Left kidney (tissue), 2 donors: ENCODE results near the gene KATNB1. TPM values are rescaled to one million over a fixed set of nuclear protein-coding genes. Genes with fewer than 3 reads are reported as not detected.
"Not testable (repeated sequence)": the region's sequence is repeated elsewhere in the genome, so short reads cannot be mapped to it uniquely, and the experiment has no call there.

Experiments
- DNase-seq: peaks from one replicate; pipeline ENCODE4 v3.0.0-alpha.2; 2013
- polyA plus RNA-seq: library from polyadenylated mRNA; unstranded; fragments of 120-200 nt; gene quantifications from one replicate; pipeline ENCODE4 v1.2.1, GENCODE V29; 2013; ENCODE audit not compliant: insufficient read length

KATNB1 gene
- polyA plus RNA-seq, 1 donor, result 21.3 TPM

- no peak for DNase-seq
These were observed 34.6 kb upstream of the KATNB1 start for GRCh38 chr16:57700781-57701551.

DNA sequence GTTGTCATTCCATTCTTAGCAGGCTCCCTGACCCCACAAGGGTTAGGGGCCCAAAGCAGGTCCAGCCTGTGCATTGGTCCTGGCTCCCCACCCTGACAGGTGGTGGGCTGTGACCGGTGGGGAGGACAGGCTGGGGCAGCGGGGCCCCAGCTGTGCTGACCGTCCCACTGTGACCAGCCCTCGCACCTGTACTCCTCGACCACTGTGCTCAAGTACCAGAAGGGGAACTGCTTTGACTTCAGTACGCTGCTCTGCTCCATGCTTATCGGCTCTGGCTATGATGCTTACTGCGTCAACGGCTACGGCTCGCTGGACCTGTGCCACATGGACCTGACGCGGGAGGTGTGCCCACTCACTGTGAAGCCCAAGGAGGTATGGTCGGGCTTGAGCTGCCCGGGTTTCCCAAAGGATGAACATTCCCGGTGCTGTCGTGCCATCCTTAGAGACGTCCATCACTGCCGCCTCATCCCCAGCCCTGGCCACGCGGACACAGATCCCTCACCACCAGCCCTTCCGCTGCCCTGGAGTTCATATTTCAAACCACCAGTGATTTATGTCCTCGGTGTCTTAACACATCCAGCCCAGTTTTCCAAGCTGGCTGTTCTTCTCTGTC lies 33.7 kb upstream of the KATNB1 start:
- no peak for DNase-seq

DNA sequence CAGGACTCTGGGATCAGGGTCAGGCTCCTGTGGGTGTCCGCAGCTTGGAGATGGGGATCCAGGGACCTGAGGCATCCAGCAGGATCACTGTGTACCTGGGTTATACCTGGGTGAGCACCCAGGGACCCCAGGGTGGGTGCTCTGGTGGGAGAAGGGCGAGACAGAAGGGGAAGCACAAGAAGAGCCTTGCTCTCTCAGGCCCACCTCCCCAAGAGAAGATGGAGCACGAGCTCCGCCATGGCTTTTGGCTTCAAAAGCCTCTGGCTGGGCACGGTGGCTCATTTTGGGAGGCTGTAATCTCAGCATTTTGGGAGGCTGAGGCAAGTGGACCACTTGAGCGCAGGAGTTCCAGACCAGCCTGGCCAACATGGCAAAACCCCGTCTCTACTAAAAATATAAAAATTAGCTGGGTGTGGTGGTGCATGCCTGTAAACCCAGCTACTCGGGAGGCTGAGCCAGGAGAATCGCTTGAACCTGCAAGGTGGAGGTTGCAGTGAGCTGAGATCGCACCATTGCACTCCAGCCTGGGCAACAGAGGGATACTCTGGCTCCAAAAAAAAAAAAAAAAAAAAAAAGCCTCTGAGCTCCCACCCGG lies 32.1 kb upstream of the KATNB1 start:
- no peak for DNase-seq

DNA sequence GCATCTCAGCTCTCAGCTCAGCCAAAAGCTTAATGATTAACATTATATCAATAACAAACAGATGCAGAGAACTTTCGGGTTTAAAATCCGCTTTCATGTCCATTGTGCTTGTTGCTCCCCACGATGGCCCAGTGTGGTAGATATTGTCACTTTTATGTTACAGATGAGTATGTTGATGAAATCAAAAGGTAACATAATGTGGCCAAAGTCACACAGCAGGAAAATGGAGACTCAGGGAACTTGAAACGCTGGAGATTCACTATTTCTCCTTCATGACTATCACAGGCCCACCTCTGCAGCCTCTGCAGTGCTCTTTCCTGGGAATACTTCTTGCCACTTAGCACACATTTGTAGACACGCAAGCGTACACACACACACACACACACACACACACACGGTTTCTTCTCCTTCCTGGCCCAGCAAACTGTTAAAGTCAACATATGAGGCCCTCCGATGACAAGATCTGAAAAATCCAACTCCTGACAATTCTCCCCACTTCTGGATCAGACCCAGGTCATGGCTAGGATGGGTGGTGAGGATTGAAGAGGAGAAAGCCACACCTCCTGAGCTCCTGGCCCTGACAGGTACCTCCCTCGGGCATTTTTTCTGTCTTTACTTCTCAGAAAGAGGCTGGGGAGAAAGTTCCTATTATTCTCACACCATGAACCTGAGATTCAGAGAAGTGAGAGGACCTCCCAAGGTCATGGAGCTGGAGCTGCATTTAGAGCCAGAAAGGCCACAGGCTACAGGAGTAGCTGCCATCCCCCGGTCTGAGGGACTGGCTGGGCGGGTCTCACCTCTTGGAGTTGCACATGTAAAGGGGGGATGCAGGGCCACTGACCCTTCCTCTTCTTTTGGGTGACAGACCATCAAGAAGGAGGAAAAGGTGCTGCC lies 31.3 kb upstream of the KATNB1 start:
- no peak for DNase-seq

GRCh38 chr16:57704905-57705852 lies 30.4 kb upstream of the KATNB1 start:
- no peak for DNase-seq

DNA sequence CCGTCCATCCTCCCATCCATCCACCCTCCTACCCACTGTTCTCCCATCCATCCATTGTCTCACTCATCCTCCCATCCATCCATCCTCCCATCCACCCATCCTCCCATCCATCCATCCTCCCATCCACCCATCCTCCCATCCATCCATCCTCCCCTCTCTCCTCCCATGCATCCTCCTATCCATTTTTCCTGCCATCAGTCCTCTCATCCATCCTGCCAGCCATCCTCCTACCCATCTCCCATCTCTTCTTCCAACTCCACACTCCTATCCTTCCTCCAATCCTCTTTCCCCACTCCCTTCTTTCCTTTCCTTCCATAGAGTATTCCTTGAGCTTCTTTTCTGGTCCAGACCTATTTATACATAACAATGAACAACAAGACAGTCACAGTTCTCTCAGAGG lies 28.9 kb upstream of the KATNB1 start:
- no peak for DNase-seq

- DNase-seq, result no peak
These were observed 28.2 kb upstream of the KATNB1 start for GRCh38 chr16:57707331-57707730.

DNA sequence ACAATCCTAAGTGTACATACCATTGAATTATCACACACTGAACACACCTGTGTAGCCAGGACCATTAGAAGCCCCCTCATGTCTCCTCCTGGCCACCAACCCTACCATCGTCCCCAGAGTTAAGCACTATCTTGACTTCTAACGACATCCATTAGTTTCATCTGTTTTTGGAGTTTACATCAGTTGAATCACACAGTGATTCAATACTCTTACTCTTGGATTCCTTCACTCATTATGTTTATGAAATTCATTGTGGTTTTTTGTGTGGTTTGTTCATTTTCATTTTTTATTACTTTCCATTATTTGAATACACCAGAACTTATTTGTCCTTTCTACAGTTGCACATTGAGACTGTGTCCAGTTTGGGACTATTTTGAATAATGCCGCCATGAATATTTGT lies 27.4 kb upstream of the KATNB1 start:
- no peak for DNase-seq

DNA sequence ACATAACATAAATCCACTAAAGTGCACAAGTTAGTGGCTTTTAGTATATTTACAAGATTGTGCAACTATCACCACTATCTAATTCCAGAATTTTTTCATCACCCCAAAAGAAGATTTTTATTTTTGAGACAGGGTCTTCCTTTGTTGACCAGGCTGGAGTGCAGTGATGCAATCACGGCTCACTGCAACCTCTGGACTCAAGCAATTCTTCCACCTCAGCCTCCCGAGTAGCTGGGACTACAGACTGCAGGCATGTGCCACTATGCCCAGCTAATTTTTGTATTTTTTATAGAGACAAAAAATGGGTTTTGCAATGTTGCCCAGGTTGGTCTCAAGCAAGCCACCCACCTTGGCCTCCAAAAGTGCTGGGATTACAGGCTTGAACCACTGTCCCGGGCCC lies 25.9 kb upstream of the KATNB1 start:
- no peak for DNase-seq

DNA sequence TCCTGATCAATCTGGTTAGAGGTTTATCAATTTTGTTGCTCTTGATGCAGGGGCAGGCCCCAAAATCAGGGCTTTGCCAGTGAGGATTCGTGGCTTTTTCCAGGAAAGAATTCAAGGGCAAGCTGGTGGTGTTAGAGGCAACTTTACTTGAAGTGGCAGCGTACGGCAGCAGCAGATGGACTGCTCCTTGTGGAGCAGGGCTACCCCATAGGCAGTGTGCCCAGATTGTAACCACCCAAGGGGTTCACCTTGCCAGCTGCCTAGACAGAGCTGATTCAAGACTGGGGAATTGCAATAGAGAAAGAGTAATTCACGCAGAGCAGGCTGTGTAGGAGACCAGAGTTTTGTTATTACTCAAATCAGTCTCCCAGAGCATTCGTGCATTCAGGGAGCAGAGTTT lies 24.2 kb upstream of the KATNB1 start:
- DNase-seq, result no peak

GRCh38 chr16:57711993-57712392 lies 23.6 kb upstream of the KATNB1 start:
- DNase-seq, result no peak

GRCh38 chr16:57712569-57712968 lies 23.0 kb upstream of the KATNB1 start:
- DNase-seq, result not testable (repeated sequence)

- no peak for DNase-seq
These were observed 22.0 kb upstream of the KATNB1 start for GRCh38 chr16:57713596-57713995.

DNA sequence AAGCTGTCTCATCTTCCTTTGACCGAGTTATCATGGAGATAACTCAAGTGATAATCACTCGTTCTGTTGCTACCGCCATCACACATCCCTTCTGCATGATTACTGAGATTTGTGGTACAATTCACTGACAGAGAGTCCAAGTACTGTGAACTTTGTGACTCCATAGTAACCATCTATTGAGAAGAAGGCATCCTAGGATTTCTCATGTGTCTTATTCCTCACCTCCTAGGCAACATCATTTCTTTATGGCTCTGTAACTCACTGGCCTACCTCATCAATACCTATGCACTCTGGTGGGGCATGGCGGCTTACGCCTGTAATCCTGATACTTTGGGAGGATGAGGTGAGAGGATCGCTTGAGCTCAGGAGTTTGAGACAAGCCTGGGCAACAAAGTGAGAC lies 21.5 kb upstream of the KATNB1 start:
- no peak for DNase-seq

GRCh38 chr16:57720142-57720575 lies 15.4 kb upstream of the KATNB1 start:
- no peak for DNase-seq

GRCh38 chr16:57721356-57722209 lies 14.0 kb upstream of the KATNB1 start:
- DNase-seq, result no peak

GRCh38 chr16:57722210-57722499 lies 13.4 kb upstream of the KATNB1 start:
- DNase-seq, result no peak

DNA sequence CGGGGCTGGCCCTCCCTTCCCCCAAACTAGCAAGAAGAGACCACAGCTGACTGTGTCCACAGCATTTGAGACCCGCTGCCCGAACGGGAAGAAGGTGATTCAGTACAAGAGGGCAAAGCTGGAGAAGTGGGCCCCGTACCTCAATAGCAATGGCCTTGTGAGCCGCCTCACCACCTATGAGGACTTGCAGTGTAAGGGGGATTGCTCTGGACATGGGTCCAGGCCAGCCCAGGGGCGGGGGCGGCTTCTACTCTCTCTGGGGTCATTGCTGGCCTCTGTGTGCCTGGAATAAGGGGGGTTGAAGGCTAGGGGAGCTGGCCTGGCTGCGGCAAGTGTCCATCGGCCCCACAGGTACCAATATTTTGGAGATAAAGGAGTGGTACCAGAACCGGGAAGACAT lies 12.9 kb upstream of the KATNB1 start:
- no peak for DNase-seq

- no peak for DNase-seq
These were observed 12.4 kb upstream of the KATNB1 start for GRCh38 chr16:57723170-57723569.

- no peak for DNase-seq
These were observed 11.0 kb upstream of the KATNB1 start for GRCh38 chr16:57724531-57724930.

DNA sequence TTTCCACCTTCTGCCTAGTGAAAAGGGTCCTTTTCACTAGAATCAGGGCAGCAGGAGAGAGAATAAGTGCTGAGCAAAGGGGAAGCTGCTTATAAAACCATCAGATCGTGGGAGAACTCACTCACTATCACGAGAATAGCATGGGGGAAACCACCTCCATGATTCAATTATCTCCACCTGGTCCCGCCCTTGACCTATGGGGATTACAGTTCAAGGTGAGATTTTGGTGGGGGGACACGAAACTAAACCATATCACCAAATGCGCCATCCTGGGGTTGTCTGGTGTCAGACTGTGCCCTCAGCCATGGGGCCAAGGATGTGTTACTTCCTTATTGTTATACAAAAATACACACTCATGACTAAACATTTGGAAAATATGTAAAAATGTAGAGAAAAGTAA lies 10.4 kb upstream of the KATNB1 start:
- no peak for DNase-seq
